ENCODE measurements around the gene EME2.

DNA sequence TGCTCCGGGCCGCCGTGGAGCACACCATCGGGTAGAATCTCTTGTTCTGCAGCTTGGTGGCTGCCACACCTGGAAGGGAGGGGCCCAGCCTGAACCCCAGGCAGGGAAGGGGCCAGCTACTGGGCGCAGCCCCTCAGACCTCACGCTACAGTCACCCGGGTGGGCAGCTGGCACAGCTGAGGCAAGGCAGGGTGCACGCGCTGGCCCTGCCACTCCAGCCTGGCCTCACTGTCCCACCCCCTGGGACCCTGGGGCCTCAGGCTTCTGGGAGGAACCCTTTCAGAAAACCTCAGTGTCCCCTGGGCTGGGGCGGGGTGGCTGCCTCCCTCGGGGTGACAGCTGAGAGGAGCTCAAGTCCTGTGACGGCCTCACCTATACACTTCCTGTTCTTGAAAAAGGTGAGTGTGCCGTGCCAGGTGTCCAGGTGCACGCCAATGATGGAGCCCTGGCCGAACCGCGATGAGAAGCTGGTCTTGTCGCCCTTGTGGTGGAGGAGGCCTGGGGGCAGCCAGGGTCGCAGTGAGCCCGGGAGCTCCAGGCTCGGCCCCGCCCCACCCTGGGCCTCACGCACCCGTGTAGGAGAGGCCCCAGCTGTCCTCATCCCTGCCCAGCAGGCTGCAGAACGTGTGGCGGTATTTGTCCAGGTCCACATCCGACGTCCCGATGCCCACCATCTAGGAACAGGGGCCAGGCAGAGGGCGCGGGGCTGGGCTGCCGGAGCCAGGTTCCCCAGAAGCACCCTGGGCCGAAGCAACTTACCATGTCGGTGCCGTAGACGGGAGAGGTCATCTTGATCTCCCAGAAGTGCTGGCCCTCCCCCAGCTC lies 5.0 kb downstream of the EME2 start:
- TF ChIP-seq, protein P1, sequence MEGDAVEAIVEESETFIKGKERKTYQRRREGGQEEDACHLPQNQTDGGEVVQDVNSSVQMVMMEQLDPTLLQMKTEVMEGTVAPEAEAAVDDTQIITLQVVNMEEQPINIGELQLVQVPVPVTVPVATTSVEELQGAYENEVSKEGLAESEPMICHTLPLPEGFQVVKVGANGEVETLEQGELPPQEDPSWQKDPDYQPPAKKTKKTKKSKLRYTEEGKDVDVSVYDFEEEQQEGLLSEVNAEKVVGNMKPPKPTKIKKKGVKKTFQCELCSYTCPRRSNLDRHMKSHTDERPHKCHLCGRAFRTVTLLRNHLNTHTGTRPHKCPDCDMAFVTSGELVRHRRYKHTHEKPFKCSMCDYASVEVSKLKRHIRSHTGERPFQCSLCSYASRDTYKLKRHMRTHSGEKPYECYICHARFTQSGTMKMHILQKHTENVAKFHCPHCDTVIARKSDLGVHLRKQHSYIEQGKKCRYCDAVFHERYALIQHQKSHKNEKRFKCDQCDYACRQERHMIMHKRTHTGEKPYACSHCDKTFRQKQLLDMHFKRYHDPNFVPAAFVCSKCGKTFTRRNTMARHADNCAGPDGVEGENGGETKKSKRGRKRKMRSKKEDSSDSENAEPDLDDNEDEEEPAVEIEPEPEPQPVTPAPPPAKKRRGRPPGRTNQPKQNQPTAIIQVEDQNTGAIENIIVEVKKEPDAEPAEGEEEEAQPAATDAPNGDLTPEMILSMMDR (IDR thresholded peaks at IDR 0.05; ENCODE audit: low read depth, low read length) = no peak
- TF ChIP-seq MYC (IDR thresholded peaks at IDR 0.05; ENCODE audit: low read depth, low read length) = no peak
- TF ChIP-seq, protein P2, sequence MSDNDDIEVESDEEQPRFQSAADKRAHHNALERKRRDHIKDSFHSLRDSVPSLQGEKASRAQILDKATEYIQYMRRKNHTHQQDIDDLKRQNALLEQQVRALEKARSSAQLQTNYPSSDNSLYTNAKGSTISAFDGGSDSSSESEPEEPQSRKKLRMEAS (IDR thresholded peaks at IDR 0.05; ENCODE audit: low read depth, low read length) = no peak
- TF ChIP-seq POLR2A (IDR thresholded peaks at IDR 0.05; ENCODE audit: extremely low read depth, insufficient read length) = no peak

Data from NB4 (cell line).